GM12872 (cell line): Measurements from ENCODE around the gene SLC7A1.

ENCODE experiments used
- TF ChIP-seq, protein P1 (sequence below): IDR thresholded peaks from 3 replicates; pipeline ENCODE4 v1.5.1; 2011; ENCODE audit warnings: low read depth, mild to moderate bottlenecking, low read length, moderate library complexity; ENCODE audit not compliant: insufficient read depth

Gene SLC7A1

DNA sequence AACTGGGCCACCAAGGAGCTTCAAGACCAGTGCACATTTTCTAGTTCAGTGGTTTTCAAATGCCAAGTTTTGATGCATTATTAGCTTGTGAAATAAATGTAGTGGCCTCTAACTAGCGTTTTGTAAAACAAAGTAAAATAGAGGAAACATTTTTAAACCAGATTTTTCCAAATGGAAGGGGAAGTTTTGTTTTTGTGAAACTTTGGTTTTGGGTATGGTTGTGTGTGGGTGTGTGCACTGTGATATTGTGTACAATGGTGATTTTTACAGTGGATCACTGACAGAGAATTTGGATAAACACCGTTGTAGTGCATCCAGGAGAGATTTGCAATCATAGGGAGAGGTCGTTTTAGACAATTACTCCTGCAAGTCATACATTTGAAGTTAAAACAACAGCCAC is 108.9 kb downstream of the SLC7A1 start:
- TF ChIP-seq, protein P1, sequence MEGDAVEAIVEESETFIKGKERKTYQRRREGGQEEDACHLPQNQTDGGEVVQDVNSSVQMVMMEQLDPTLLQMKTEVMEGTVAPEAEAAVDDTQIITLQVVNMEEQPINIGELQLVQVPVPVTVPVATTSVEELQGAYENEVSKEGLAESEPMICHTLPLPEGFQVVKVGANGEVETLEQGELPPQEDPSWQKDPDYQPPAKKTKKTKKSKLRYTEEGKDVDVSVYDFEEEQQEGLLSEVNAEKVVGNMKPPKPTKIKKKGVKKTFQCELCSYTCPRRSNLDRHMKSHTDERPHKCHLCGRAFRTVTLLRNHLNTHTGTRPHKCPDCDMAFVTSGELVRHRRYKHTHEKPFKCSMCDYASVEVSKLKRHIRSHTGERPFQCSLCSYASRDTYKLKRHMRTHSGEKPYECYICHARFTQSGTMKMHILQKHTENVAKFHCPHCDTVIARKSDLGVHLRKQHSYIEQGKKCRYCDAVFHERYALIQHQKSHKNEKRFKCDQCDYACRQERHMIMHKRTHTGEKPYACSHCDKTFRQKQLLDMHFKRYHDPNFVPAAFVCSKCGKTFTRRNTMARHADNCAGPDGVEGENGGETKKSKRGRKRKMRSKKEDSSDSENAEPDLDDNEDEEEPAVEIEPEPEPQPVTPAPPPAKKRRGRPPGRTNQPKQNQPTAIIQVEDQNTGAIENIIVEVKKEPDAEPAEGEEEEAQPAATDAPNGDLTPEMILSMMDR: no peak

DNA sequence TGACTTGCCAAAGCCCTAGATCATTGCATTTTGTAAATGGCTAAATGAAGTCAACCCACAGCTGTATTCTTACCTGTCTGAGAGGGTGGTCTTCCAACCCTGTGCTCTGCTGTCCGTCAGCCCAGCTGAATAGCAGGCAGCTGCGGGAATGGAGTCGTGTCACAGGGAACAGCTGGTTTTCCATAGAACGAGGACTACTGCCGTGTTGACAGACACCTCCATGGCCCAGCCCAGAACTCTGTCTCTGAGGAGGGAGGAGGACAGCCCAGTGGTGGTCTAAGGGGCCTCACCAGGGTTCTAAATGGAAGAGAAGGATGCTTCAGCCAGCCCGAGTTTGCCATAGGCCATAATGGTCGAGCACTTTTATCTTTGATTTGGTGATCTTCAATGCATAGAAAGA is 110.7 kb downstream of the SLC7A1 start:
- TF ChIP-seq, protein P1: no peak

DNA sequence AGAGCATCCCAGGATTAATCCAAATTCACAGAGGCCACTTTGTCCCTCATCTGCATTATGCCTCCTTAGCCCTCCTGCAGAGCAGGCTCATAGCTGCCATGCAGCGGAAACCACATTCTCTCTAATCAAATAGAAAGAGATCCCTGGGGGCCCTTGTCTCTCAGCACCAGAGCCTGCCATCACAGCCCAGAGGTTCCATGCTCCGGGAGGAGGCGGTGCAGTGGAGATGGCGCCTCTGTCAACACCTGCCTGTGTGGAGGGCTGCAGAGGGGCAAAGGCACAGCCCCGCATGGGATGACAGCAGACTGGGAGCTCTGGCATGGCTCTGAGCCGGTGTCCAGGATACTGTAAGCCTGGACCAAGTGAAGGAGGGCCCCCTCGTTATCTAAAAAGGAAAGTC is 111.3 kb downstream of the SLC7A1 start:
- TF ChIP-seq, protein P1: no peak

DNA sequence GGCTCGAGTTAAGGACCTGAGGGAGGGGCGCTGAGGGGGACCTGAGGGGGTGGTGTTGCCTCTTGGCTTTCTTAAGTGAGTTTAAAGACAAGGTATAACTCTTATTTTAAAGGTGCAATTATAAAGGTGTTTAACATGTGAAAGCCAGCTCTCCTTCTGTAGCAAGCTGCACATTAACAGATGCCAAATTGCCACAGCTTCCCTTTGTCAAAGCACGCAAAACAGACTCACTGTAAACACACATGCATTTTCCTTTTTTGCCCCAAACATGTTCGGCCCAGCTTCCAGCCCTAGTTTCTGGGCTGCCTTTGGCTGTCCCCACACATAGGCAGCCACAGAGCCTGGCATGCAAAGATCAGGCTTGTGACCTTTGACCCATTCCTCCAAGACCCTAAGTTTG is 111.9 kb downstream of the SLC7A1 start:
- TF ChIP-seq, protein P1: no peak

DNA sequence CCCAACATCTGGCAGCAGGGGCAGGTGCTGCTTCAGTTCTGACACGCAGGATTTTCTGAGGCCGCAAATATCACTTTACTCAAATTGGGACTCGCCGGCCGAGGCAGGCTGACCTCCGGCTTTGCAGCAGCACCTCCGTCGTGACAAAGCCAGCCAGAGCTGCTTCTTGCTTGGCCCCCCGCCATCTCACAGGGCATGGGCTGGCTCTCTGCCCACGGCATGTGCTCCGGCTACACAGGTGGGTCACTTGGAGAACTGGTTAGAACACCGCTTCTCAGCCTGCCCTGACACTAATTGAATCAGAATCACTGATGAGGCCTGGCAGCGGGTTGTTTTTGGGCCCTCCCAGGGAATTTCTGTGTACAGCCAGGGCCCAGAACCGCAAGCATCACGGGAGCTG is 112.3 kb downstream of the SLC7A1 start:
- TF ChIP-seq, protein P1: no peak

DNA sequence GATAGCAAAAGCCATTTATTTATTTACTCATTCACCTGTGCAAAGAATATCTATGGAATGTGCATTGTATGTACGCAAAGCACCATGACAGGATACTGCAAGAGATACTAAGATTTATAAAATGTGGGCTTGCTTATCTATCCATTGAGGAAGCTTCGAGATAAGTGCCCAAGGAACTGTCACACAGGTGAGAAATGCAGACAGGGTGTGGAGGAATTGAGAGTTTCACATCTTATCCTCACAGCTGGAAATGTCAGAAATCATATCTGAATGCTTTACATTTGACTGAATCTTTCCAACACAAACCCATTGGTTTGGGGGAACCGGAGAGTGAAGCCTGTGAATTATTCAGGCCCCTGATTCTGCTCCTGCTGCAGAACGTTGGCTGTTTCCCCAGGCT is 113.0 kb downstream of the SLC7A1 start:
- TF ChIP-seq, protein P1: no peak

DNA sequence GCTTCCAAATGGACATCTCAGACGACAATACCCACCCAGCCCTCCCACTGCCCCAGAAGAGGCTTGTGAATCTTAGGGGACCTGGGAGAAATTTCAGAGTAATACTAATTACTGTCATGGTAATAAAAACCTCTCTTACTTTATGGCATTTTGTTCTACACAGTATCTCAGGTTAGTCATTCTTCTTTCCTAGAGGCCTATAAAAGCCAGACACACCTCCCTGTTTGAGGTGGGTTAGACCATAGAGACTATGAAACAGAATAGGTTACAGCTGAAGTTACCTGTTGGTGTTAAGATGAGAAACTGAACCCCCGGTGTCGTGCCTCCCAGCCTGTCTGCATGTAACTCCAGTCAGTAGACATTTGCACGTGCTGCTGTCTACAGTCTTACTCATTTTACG is 113.9 kb downstream of the SLC7A1 start:
- TF ChIP-seq, protein P1: no peak

DNA sequence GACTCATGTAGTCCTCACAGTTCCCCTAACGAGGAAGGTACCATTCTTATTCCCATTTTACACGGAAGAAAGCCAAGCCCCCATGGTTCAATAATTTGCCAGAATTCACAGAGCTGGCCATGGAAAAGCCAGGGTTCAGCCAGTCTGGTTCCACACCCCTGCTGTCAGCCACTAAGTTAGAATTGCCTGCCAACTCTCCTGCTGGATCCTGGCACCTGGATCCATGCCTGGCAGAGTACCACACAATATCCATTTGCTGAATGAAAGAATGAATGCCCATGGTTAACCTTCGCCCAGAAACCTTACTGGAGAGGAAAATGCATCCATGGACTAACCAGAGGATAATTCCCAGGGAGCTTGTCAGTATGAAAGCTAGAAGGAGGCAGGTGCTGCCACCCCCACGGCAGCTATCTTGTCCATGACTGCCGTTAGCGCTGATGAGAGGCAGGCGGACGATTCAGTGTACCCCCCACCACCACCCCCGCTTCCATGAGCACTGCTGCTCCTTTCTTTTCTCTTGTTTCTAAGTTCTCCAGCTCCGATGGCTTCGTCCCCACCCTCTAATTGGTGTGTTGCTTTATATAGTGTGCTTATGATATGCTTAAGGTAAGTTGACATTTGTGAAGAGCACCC is 114.5 kb downstream of the SLC7A1 start:
- TF ChIP-seq, protein P1: no peak
